ENCODE measurements around the gene TCF19. TPM values are rescaled to one million over a fixed set of nuclear protein-coding genes. Genes with fewer than 3 reads are reported as not detected.

TCF19 gene
- total RNA-seq, 1 donor from 2014 or later: 2.8 TPM

DNA sequence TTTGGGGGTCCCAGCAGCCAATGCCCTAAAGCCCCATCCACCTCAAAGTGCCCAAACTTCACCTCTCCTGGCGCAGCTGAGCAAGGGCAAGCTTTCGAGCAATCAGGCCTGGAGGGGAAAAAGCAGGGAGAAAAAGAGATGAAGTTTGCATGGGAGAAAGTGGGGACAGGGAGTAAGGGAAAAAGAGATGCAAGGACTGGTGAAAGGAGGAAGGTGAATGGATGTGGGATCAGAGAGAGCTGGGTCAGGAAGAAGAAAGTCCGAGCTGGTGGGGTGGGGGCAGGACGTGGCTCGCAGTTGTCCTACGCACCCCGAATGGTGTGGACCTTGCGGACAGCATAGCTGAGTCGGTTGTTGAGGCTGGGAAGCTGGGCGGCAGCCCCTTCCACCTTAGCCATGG lies 13.0 kb upstream of the TCF19 start:
- Histone ChIP-seq H3K27ac (replicated peaks) (no peak overlapping the region), H3K9me3 (replicated peaks) (no peaks in the 10 kb centered on the region), H3K36me3 (peaks cover 18% of the 10 kb centered on the region), H3K4me1 (peaks cover 29% of the 10 kb centered on the region), H3K27me3 (ENCODE audit: low read depth) (no peaks in the 10 kb centered on the region), H3K4me3 (no peak overlapping the region)
- TF ChIP-seq, protein P1, sequence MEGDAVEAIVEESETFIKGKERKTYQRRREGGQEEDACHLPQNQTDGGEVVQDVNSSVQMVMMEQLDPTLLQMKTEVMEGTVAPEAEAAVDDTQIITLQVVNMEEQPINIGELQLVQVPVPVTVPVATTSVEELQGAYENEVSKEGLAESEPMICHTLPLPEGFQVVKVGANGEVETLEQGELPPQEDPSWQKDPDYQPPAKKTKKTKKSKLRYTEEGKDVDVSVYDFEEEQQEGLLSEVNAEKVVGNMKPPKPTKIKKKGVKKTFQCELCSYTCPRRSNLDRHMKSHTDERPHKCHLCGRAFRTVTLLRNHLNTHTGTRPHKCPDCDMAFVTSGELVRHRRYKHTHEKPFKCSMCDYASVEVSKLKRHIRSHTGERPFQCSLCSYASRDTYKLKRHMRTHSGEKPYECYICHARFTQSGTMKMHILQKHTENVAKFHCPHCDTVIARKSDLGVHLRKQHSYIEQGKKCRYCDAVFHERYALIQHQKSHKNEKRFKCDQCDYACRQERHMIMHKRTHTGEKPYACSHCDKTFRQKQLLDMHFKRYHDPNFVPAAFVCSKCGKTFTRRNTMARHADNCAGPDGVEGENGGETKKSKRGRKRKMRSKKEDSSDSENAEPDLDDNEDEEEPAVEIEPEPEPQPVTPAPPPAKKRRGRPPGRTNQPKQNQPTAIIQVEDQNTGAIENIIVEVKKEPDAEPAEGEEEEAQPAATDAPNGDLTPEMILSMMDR (IDR thresholded peaks at IDR 0.05; ENCODE audit: borderline replicate concordance): no peak
- intact Hi-C loops (cut with micrococcal nuclease): no loop called here
- DNase-seq: no peak

DNA sequence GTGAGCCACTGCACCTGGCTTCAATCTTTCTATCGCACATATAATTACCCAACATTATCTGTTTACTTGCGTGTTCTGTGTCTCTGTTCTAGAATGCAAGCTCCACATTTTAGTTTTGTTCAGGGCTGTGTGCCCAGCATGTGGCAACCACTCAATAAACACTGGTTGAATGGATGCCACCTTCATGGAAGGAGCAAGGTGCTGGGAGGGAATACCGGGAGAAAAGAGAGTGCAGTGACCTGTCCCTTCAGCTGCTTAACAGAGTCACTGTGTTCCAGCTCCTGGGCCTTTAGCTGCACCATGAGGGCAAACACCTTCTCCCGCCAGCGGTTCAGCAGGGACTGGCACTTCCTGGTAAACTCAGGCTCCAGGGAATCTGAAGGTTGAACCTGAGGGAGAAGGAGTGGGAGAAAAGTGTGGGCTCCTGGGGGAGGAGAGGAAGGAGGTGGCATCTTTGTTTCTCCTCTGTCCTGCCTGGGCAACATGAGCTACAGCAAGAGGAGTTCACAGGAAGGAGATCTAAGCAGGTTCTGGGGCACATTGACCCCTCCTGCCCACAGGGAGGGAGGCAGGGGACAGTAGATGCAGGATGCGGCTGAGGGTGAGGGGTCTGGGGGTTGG lies 8.5 kb upstream of the TCF19 start:
- Histone ChIP-seq H3K36me3 (peaks cover 29% of the 10 kb centered on the region), H3K4me1 (no peaks in the 10 kb centered on the region)
- no peak for DNase-seq

DNA sequence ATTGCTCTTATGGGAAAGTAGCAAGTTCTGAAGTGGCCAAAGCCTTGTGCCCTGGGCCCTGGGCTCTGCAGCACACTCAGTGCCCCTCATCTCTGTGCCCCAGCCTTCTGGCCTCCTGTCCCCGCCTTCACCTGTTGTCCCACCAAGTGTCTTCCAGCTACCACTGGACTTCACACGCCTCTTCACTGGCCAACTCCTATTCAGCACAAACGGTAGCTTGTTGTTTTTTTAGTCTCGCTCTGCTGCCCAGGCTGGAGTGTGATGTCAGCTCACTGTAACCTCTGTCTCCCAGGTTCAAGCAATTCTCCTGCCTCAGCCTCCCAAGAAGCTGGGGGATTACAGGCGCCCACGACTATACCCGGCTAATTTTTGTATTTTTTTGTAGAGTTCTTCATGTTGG lies 5.6 kb upstream of the TCF19 start:
- Histone ChIP-seq H3K4me1 (peaks cover 12% of the 10 kb centered on the region), H3K27me3 (ENCODE audit: low read depth) (no peaks in the 10 kb centered on the region), H3K36me3 (peaks cover 36% of the 10 kb centered on the region), H3K27ac (replicated peaks) (no peak overlapping the region), H3K9me3 (replicated peaks) (no peaks in the 10 kb centered on the region), H3K4me3 (no peak overlapping the region)
- intact Hi-C loops (cut with micrococcal nuclease): no loop called here
- TF ChIP-seq, protein P1 (IDR thresholded peaks at IDR 0.05; ENCODE audit: borderline replicate concordance): no peak
- DNase-seq: no peak

More for the DNA sequence above, 8.5 kb upstream of the TCF19 start:
- intact Hi-C loops (cut with micrococcal nuclease): no loop called here
- Histone ChIP-seq H3K27ac (replicated peaks) (no peak overlapping the region), H3K9me3 (replicated peaks) (no peaks in the 10 kb centered on the region), H3K4me3 (no peak overlapping the region), H3K27me3 (ENCODE audit: low read depth) (no peaks in the 10 kb centered on the region)
- TF ChIP-seq, protein P1 (IDR thresholded peaks at IDR 0.05; ENCODE audit: borderline replicate concordance): no peak

DNA sequence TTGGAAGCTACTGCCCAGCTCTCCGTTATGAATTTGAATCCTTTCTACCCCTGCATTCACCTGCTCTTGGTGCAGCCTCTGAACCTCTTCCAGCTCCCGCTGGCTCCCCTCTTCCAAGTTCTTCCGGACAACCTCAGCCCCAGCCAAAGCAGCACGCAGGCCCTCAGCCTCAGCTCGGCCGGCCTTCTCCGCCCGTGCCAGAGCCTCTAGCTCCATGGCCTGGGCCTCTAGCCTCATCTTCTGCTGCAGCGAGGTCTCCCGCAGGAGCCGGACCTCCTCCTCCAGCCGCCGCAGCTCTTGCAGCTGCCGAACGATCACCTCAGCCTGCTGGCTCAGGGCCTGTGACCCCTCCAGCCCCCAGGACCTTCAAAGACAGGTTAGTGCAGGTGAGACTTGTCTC lies 4.0 kb upstream of the TCF19 start:
- H3K27ac ChIP-seq (replicated peaks): no peak overlapping the region
- no peaks in the 10 kb centered on the region for H3K9me3 ChIP-seq (replicated peaks)
- H3K27me3 ChIP-seq (ENCODE audit: low read depth): no peaks in the 10 kb centered on the region
- no peak for DNase-seq
- intact Hi-C loops (cut with micrococcal nuclease): no loop called here
- peaks cover 25% of the 10 kb centered on the region for H3K4me1 ChIP-seq
- no peak overlapping the region for H3K4me3 ChIP-seq
- TF ChIP-seq, protein P1 (IDR thresholded peaks at IDR 0.05; ENCODE audit: borderline replicate concordance): no peak
- H3K36me3 ChIP-seq: peaks cover 36% of the 10 kb centered on the region

DNA sequence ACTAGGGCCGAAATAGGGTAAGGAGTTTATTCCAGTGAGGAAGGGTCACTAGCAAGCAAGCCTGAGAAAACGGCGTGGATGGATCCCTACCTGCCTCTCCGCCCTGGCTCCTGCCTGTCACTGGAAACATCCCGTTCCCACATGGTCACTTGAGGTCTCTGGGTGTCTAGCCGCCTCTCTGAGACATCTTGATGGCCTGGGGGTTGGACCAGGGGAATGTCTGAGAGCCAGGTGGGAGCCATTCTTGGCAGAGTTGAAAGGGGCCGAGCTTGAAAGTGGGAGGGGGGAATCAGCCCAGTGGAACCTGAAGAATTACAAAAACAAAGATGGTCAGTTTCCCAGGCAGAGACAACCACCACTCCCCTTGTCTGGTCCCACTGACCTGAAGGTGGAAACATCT lies 1.7 kb upstream of the TCF19 start:
- H3K4me1 ChIP-seq: peaks cover 31% of the 10 kb centered on the region
- H3K36me3 ChIP-seq: peaks cover 19% of the 10 kb centered on the region
- no peak overlapping the region for H3K4me3 ChIP-seq
- no peak overlapping the region for H3K27ac ChIP-seq (replicated peaks)
- no peak for DNase-seq
- no peaks in the 10 kb centered on the region for H3K9me3 ChIP-seq (replicated peaks)
- intact Hi-C loops (cut with micrococcal nuclease): no loop called here
- TF ChIP-seq, protein P1 (IDR thresholded peaks at IDR 0.05; ENCODE audit: borderline replicate concordance): no peak
- no peaks in the 10 kb centered on the region for H3K27me3 ChIP-seq (ENCODE audit: low read depth)
